IMR-90 (cell line): Measurements from ENCODE around the gene SPIN1. TPM values are rescaled to one million over a fixed set of nuclear protein-coding genes. Genes with fewer than 3 reads are reported as not detected.

ENCODE experiments used
- ATAC-seq: fragments of 200-7000 bp; cut with Tn5 transposase; 2 replicates; pipeline ENCODE4 v1.9.1; 2020; ENCODE audit warnings: low read depth, mild to moderate bottlenecking, moderate library complexity
- BruUV-seq: library from RNA; stranded (reverse); fragments of 400-500 nt; replicated peaks from 2 replicates; lab custom pipeline; 2021; lab: Mats Ljungman, UMichigan
- CTCF ChIA-PET: fragments of 300-600 bp; formaldehyde crosslinking; extraction: SDS; loops from one replicate; lab custom pipeline; 2021; ENCODE audit warnings: antibody characterized with exemption; lab: Yijun Ruan, JAX
- POLR2A ChIA-PET: fragments of 300-600 bp; sonication (Branson Sonifier 250); formaldehyde crosslinking; loops from one replicate; lab custom pipeline; 2022; ENCODE audit warnings: antibody characterized with exemption; ENCODE audit not compliant: unreplicated experiment; lab: Charles Lee
- DNase-seq: peaks from one replicate; pipeline ENCODE4 v3.0.0; 2013
- H2AFZ ChIP-seq: replicated peaks from 2 replicates; pipeline ENCODE3; 2013; ENCODE audit warnings: low read length, mild to moderate bottlenecking; ENCODE audit not compliant: poor library complexity
- H2AK5ac ChIP-seq: 2 replicates; pipeline ENCODE4 v1.6.1; 2013; ENCODE audit warnings: low read depth, low read length, inconsistent platforms
- H2AK9ac ChIP-seq: replicated peaks from 2 replicates; pipeline ENCODE3; 2013; ENCODE audit warnings: mild to moderate bottlenecking, low read depth, low read length, moderate library complexity; ENCODE audit not compliant: poor library complexity
- H2BK120ac ChIP-seq: 2 replicates; pipeline ENCODE4 v1.6.1; 2013; ENCODE audit warnings: low read depth, low read length, inconsistent platforms
- H2BK15ac ChIP-seq: 3 replicates; pipeline ENCODE4 v1.6.1; 2013; ENCODE audit warnings: low read depth, low read length, inconsistent platforms
- H2BK20ac ChIP-seq: 2 replicates; pipeline ENCODE4 v1.6.1; 2013; ENCODE audit warnings: low read depth, mild to moderate bottlenecking, inconsistent platforms, low read length, moderate library complexity
- H2BK5ac ChIP-seq: 2 replicates; pipeline ENCODE4 v1.6.1; 2013; ENCODE audit warnings: mild to moderate bottlenecking, low read depth, low read length, inconsistent platforms; ENCODE audit not compliant: poor library complexity, severe bottlenecking
- H3K14ac ChIP-seq: replicated peaks from 2 replicates; pipeline ENCODE4 v1.6.1; 2013; ENCODE audit warnings: low read depth, low read length, inconsistent platforms
- H3K18ac ChIP-seq: 2 replicates; pipeline ENCODE4 v1.6.1; 2013; ENCODE audit warnings: low read depth, low read length, control low read depth
- H3K23ac ChIP-seq: 2 replicates; pipeline ENCODE4 v1.6.1; 2013; ENCODE audit warnings: low read depth, low read length, inconsistent platforms
- H3K27ac ChIP-seq: 2 replicates; pipeline ENCODE4 v1.5.1; 2013; ENCODE audit warnings: mild to moderate bottlenecking, control low read depth, low read length; ENCODE audit not compliant: insufficient read depth
- H3K27me3 ChIP-seq: 2 replicates; pipeline ENCODE4 v1.6.1; 2013; ENCODE audit warnings: low read length; ENCODE audit not compliant: control insufficient read depth, insufficient read depth
- H3K36me3 ChIP-seq: 2 replicates; pipeline ENCODE4 v1.6.1; 2013; ENCODE audit warnings: low read length, mixed read lengths; ENCODE audit not compliant: control insufficient read depth, insufficient read depth
- H3K4ac ChIP-seq: 2 replicates; pipeline ENCODE4 v1.6.1; 2013; ENCODE audit warnings: low read depth, low read length, inconsistent platforms
- H3K4me1 ChIP-seq: 2 replicates; pipeline ENCODE4 v1.6.1; 2013; ENCODE audit warnings: low read length, mixed read lengths; ENCODE audit not compliant: control insufficient read depth, insufficient read depth
- H3K4me2 ChIP-seq: 2 replicates; pipeline ENCODE4 v1.6.1; 2013; ENCODE audit warnings: low read depth, mild to moderate bottlenecking, control low read depth, low read length, moderate library complexity
- H3K4me3 ChIP-seq: 2 replicates; pipeline ENCODE4 v1.5.1; 2013; ENCODE audit warnings: low read depth, mild to moderate bottlenecking, control low read depth, low read length, moderate library complexity; ENCODE audit not compliant: insufficient read depth
- H3K56ac ChIP-seq: 2 replicates; pipeline ENCODE4 v1.6.1; 2013; ENCODE audit warnings: low read length, inconsistent platforms; ENCODE audit not compliant: insufficient read depth; ENCODE audit errors: extremely low read depth
- H3K79me1 ChIP-seq, 2 experiments: 2 replicates each; pipeline ENCODE4 v1.6.1; 2013; ENCODE audit warnings: low read length in 2 of 2, inconsistent platforms in 1 of 2, low read depth in 1 of 2
- H3K9ac ChIP-seq: 2 replicates; pipeline ENCODE4 v1.6.1; 2013; ENCODE audit warnings: low read depth, low read length, control low read depth
- H3K9me1 ChIP-seq: 2 replicates; pipeline ENCODE4 v1.6.1; 2013; ENCODE audit warnings: low read length, inconsistent platforms; ENCODE audit not compliant: insufficient read depth
- H3K9me3 ChIP-seq: 2 replicates; pipeline ENCODE4 v1.6.1; 2013; ENCODE audit warnings: low read length; ENCODE audit not compliant: control insufficient read depth, insufficient read depth
- H4K20me1 ChIP-seq: 2 replicates; pipeline ENCODE4 v1.6.1; 2013; ENCODE audit warnings: low read length, inconsistent platforms; ENCODE audit not compliant: insufficient read depth
- H4K5ac ChIP-seq: 2 replicates; pipeline ENCODE4 v1.6.1; 2013; ENCODE audit warnings: mild to moderate bottlenecking, low read depth, low read length, control low read depth
- H4K8ac ChIP-seq, 2 experiments: 2 replicates each; pipeline ENCODE4 v1.6.1; 2013; ENCODE audit warnings: low read depth in 2 of 2, low read length in 2 of 2, control low read depth in 1 of 2, inconsistent platforms in 1 of 2
- H4K91ac ChIP-seq: 2 replicates; pipeline ENCODE4 v1.6.1; 2013; ENCODE audit warnings: low read depth, low read length, inconsistent platforms; ENCODE audit not compliant: insufficient read depth
- CTCF ChIP-seq: conservative IDR thresholded peaks from 2 replicates; pipeline ENCODE4 v1.5.1; 2012; ENCODE audit warnings: mild to moderate bottlenecking, low read depth, low read length, improper control_type of control experiment
- MXI1 ChIP-seq: IDR thresholded peaks from 2 replicates; pipeline ENCODE4 v1.6.1; 2012; ENCODE audit warnings: low read depth, mild to moderate bottlenecking, low read length, moderate library complexity, borderline replicate concordance
- WGBS, 2 experiments: methylation state at CpG; one replicate each; pipeline versions ENCODE4 v1.1.5 to v1.1.7; 2013; ENCODE audit warnings: missing lambda C conversion rate in 2 of 2; ENCODE audit not compliant: insufficient read length in 1 of 2; ENCODE audit errors: extremely low coverage in 2 of 2; 5-methylcytosine and 5-hydroxymethylcytosine counted together
- dilution Hi-C: fragments of 300-500 bp; cut with HindIII; formaldehyde crosslinking; loops from one replicate; pipeline ENCODE4 v1.14.3; 2018; ENCODE audit warnings: low sequenced_read_pairs; ENCODE audit not compliant: unreplicated experiment
- in situ Hi-C: fragments of 300-500 bp; cut with MboI; formaldehyde crosslinking; loops from 3 replicates; pipeline ENCODE4 v1.14.3; 2019; ENCODE audit warnings: low sequenced_read_pairs, inconsistent platforms, mixed read lengths
- intact Hi-C: fragments of 100-400 bp; cut with micrococcal nuclease; formaldehyde crosslinking; loops from 2 replicates; pipeline ENCODE4 v1.10.0; 2022
- polyA plus RNA-seq, 3 experiments: library from polyadenylated mRNA; depleted of rRNA; stranded (reverse); fragments of >200 nt; gene quantifications; 2 replicates each; pipeline ENCODE4 v1.2.3, GENCODE V29; 2012; ENCODE audit warnings: low replicate concordance in 1 of 3
- total RNA-seq: library from RNA; depleted of rRNA; stranded (reverse); fragments of >200 nt; gene quantifications from 2 replicates; pipeline ENCODE4 v1.2.3, GENCODE V29; 2012

SPIN1 gene
- total and polyA plus RNA-seq, 2 of the 4 experiments (the other 2 are of a cell fraction): 63.3 to 141 TPM

- H2BK20ac ChIP-seq: no peak overlapping the region
- no peak overlapping the region for H2AFZ ChIP-seq
- H3K36me3 ChIP-seq: no peaks in the 10 kb centered on the region
- no peak overlapping the region for H3K27ac ChIP-seq
- ChIA-PET POLR2A (no interaction called here), CTCF (no interaction called here)
- no TSS peak for BruUV-seq
- H3K56ac ChIP-seq: no peak overlapping the region
- H3K79me1 ChIP-seq: no peaks in the 10 kb centered on the region
- H3K9me3 ChIP-seq: 0 out of 2 replicates have a peak, but pooled peaks cover 2% of the 10 kb centered on the region
- DNase-seq (peak; percentile 17), ATAC-seq (no peak)
- no peak overlapping the region for H4K91ac ChIP-seq
- no peak overlapping the region for H2AK5ac ChIP-seq
- H3K9ac ChIP-seq: no peak overlapping the region
- no peaks in the 10 kb centered on the region for H3K27me3 ChIP-seq
- H3K23ac ChIP-seq: no peak overlapping the region
- 17% methylated on average over 1 of the region's 2 CpGs; no CpG with 5 or more reads in 1 of the 2 experiments for WGBS, 2 experiments
- H3K4me3 ChIP-seq: no peak overlapping the region
- H4K5ac ChIP-seq: no peak overlapping the region
- no peaks in the 10 kb centered on the region for H4K20me1 ChIP-seq
- in situ Hi-C loops (no loop called here), intact Hi-C loops (no loop called here), dilution Hi-C loops (no loop called here)
- H3K9me1 ChIP-seq: no peaks in the 10 kb centered on the region
- TF ChIP-seq CTCF (0 out of 2 replicates have a peak, but pooled peaks have one; percentile 15), MXI1 (no peak)
- H2BK120ac ChIP-seq: no peak overlapping the region
- no peak overlapping the region for H3K14ac ChIP-seq
- no peak overlapping the region for H2AK9ac ChIP-seq
- no peak overlapping the region for H3K18ac ChIP-seq
- H2BK15ac ChIP-seq: no peak overlapping the region
- H3K4me1 ChIP-seq: no peaks in the 10 kb centered on the region
- H2BK5ac ChIP-seq: no peak overlapping the region
- no peak overlapping the region for H3K4ac ChIP-seq
- no peak overlapping the region for H3K4me2 ChIP-seq
- no peak overlapping the region for H4K8ac ChIP-seq
These were observed 9.9 kb upstream of the SPIN1 start for GRCh38 chr9:88378317-88378716.
